Body of pancreas (tissue), 4 donors: ENCODE data around the gene BPIFB4. TPM values are rescaled to one million over a fixed set of nuclear protein-coding genes. Genes with fewer than 3 reads are reported as not detected.

Experiments used
- ATAC-seq: fragments of 150-250 bp; one replicate; pipeline ENCODE4 v1.9.1; 2016
- DNase-seq, 4 donors: peaks; one replicate each; pipeline ENCODE4 v3.0.0-alpha.2; 2019
- H3K27ac ChIP-seq, 4 donors: fragments of 200-600 bp; sonication (generic); 1 replicate in 3 of 4; 2 replicates in 1 of 4; pipeline versions ENCODE4 v1.5.1 to v1.6.1; 2016 to 2019; ENCODE audit warnings: mild to moderate bottlenecking in 1 of 4, mixed read lengths in 1 of 4, moderate library complexity in 1 of 4
- H3K27me3 ChIP-seq, 2 donors: fragments of 200-600 bp; sonication (generic); one replicate each; pipeline ENCODE4 v1.6.0; 2016; ENCODE audit warnings: mild to moderate bottlenecking in 1 of 2
- H3K36me3 ChIP-seq, 2 donors: fragments of 200-600 bp; sonication (generic); replicated peaks in 1 of 2; 2 replicates each; pipeline ENCODE4 v1.5.1; 2016; ENCODE audit warnings: low read depth in 2 of 2; ENCODE audit not compliant: insufficient read depth in 1 of 2
- H3K4me1 ChIP-seq: fragments of 200-600 bp; sonication (generic); one replicate; pipeline ENCODE4 v1.6.0; 2016
- H3K4me3 ChIP-seq, 2 donors: fragments of 200-600 bp; sonication (generic); 1 replicate in 1 of 2; 2 replicates in 1 of 2; pipeline ENCODE4 v1.5.1; 2016 to 2019
- H3K9me3 ChIP-seq, 3 donors: fragments of 200-600 bp; sonication (generic); 1 replicate in 2 of 3; 2 replicates in 1 of 3; pipeline ENCODE4 v1.5.1; 2016
- CTCF ChIP-seq, 7 experiments: fragments of 450-650 bp in 4 of 7; fragments of 200-600 bp in 3 of 7; sonication (generic) in 3 of 7; IDR thresholded peaks; one replicate each; pipeline ENCODE4 v1.5.1; 2016 to 2019; ENCODE audit warnings: antibody characterized with exemption in 7 of 7
- POLR2A ChIP-seq, 3 donors: fragments of 450-650 bp; IDR thresholded peaks; one replicate each; pipeline ENCODE4 v1.6.1; 2016; ENCODE audit warnings: antibody characterized with exemption in 3 of 3, mild to moderate bottlenecking in 2 of 3
- WGBS, 2 donors: methylation state at CpG; one replicate each; pipeline ENCODE4 v1.1.5; 2017; 5-methylcytosine and 5-hydroxymethylcytosine counted together
- intact Hi-C: fragments of 100-400 bp; cut with DNase I; formaldehyde crosslinking; loops from one replicate; pipeline ENCODE4 v1.15.1; 2023
- total RNA-seq, 2 donors: library from RNA; depleted of rRNA; stranded (reverse); fragments of >200 nt; gene quantifications; one replicate each; pipeline ENCODE4 v1.1.0, GENCODE V29; 2016

The BPIFB4 gene
- total RNA-seq, 2 donors from 2014 or later, result not detected

DNA sequence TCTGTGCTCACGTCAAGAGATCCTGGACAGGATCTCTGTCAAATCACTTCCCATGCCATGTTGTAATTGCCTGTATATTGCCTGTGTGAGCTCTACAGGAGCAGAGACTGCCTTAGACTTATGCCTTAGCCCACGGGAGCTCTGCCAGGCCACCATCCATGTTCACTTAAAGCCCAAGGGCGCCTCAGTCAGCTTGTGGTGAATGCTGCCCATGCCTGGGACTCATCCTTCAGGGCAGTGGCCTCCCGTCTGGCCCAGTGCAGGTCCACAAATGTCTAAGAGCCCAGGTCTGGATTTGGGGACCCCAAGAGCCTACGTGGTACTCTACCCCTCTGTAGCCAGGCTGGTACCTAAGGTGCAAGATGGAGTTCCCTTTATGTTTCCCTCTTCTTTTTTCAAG lies 66.1 kb downstream of the BPIFB4 start:
- DNase-seq (no peak), ATAC-seq (no peak)
- TF ChIP-seq CTCF (IDR thresholded peaks at IDR 0.05) (no peak), POLR2A (IDR thresholded peaks at IDR 0.05) (no peak)
- H3K27ac ChIP-seq, result no peak overlapping the region
- no peak overlapping the region for H3K4me3 ChIP-seq
- no peaks in the 10 kb centered on the region for H3K36me3 ChIP-seq
- H3K4me1 ChIP-seq, result no peaks in the 10 kb centered on the region
- intact Hi-C loops, result no loop called here
- 73 to 89% methylated on average over 4 to 5 of the region's 5 CpGs for WGBS, 2 donors
- H3K27me3 ChIP-seq, result no peaks in the 10 kb centered on the region
- H3K9me3 ChIP-seq, result no peaks in the 10 kb centered on the region

DNA sequence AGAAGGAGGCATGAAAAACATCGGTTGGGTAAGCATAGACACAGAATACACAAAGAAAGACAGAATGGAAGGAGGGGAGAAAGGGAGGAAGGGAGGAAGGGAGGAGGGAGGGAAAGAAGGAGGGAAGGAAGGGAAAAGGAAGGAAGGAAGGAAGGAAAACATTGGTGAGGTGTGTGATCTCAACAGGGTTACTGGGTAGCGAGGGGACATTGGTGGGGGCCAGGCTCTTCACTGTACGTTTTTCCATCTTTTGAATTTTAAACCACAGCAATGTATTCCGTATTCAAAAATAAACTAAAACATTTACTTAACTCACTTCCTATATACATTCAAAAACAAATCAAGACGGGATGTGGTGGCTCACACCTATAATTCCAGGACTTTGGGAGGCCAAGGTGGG lies 67.9 kb downstream of the BPIFB4 start:
- ATAC-seq, result no peak
- Histone ChIP-seq H3K4me1 (no peaks in the 10 kb centered on the region), H3K27ac (no peak overlapping the region), H3K27me3 (no peaks in the 10 kb centered on the region), H3K9me3 (no peaks in the 10 kb centered on the region), H3K4me3 (no peak overlapping the region), H3K36me3 (no peaks in the 10 kb centered on the region)
- 66 to 72% methylated on average over 5 of the region's 5 CpGs for WGBS, 2 donors
- no peak for DNase-seq
- intact Hi-C loops, result no loop called here
- TF ChIP-seq POLR2A (IDR thresholded peaks at IDR 0.05), result no peak
- no peak for TF ChIP-seq CTCF (IDR thresholded peaks at IDR 0.05)

- Histone ChIP-seq H3K36me3 (no peaks in the 10 kb centered on the region), H3K9me3 (no peaks in the 10 kb centered on the region), H3K27me3 (no peaks in the 10 kb centered on the region), H3K27ac (no peak overlapping the region), H3K4me3 (no peak overlapping the region), H3K4me1 (no peaks in the 10 kb centered on the region)
- intact Hi-C loops, result no loop called here
- TF ChIP-seq POLR2A (IDR thresholded peaks at IDR 0.05) (no peak), CTCF (IDR thresholded peaks at IDR 0.05) (no peak)
- DNase-seq (no peak), ATAC-seq (no peak)
- 69 to 72% methylated on average over 4 of the region's 4 CpGs for WGBS, 2 donors
Observed at GRCh38 chr20:33148040-33148439, 68.6 kb downstream of the BPIFB4 start.

- TF ChIP-seq CTCF (IDR thresholded peaks at IDR 0.05) (no peak), POLR2A (IDR thresholded peaks at IDR 0.05) (no peak)
- no peaks in the 10 kb centered on the region for H3K27me3 ChIP-seq
- no peaks in the 10 kb centered on the region for H3K9me3 ChIP-seq
- intact Hi-C loops, result no loop called here
- WGBS, 2 donors, result 53 to 70% methylated on average over 6 of the region's 6 CpGs
- H3K27ac ChIP-seq, result no peak overlapping the region
- DNase-seq (no peak), ATAC-seq (no peak)
- no peak overlapping the region for H3K4me3 ChIP-seq
- H3K4me1 ChIP-seq, result no peaks in the 10 kb centered on the region
- H3K36me3 ChIP-seq, result no peaks in the 10 kb centered on the region
Observed at GRCh38 chr20:33154252-33154651, 74.8 kb downstream of the BPIFB4 start.

DNA sequence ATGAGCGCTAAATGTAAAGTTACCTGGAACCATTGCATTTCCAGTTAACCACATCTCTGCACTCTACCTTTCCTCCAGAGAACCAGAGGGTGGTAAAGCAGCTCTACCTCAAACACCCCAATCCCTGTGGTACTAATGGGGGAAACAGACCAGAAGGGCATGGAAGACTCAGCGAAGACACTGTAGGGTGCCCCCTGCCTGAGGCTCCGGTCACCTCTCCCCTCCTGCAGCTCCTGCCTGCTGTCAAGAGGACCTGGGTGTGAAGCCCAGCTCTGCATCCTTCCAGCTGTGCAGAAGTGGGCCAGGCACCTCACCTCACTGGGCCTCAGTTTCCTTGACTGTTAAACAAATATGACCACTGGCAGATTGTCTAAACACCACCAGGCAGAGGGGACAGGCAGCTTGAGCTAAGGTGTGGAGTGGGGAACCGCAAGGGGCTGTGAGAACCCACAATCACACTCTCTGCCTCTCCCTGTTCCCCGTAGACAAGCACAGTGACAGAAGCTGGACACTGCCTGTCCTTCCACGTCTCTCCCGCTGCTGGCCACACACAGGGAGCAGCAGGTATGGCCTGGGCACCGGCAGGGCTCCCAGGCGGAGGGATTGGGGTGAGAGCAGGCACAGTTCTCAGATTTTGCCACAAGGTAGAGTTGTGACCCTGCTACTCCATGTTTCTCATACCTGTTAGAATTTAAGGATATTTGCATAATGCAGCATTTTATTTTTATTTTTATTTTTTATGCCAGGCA lies 79.4 kb downstream of the BPIFB4 start:
- no peaks in the 10 kb centered on the region for H3K9me3 ChIP-seq
- no peaks in the 10 kb centered on the region for H3K36me3 ChIP-seq
- H3K27me3 ChIP-seq, result no peaks in the 10 kb centered on the region
- H3K4me3 ChIP-seq, result no peak overlapping the region
- ATAC-seq (no peak), DNase-seq (no peak)
- intact Hi-C loops, result no loop called here
- TF ChIP-seq POLR2A (IDR thresholded peaks at IDR 0.05), result no peak
- TF ChIP-seq CTCF (IDR thresholded peaks at IDR 0.05), result no peak
- 66 to 68% methylated on average over 6 to 9 of the region's 9 CpGs for WGBS, 2 donors
- no peaks in the 10 kb centered on the region for H3K4me1 ChIP-seq
- no peak overlapping the region for H3K27ac ChIP-seq
